ENCODE results near the gene AK3.

AK3 gene

GRCh38 chr9:4701526-4701925, 39.5 kb downstream of the AK3 start:
- no peak for DNase-seq

DNA sequence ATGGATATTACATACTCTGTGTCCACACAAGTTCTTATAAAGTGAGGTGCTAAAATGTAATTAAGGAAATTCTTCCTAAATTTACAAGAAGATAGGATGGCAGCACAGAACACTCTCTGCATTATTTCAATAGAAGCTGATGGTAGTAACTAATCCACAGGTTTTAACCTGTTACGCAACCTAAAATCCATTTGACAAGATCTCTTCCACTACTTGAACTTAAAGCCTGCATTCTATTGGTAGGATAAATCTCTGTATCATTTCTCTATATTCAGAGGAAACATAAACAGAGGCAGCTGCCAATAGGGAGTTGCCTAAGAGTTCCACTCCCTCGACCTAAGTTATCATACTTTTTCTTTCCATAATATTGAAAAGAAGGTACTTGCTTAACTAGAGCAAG, 40.1 kb downstream of the AK3 start:
- no peak for DNase-seq

DNA sequence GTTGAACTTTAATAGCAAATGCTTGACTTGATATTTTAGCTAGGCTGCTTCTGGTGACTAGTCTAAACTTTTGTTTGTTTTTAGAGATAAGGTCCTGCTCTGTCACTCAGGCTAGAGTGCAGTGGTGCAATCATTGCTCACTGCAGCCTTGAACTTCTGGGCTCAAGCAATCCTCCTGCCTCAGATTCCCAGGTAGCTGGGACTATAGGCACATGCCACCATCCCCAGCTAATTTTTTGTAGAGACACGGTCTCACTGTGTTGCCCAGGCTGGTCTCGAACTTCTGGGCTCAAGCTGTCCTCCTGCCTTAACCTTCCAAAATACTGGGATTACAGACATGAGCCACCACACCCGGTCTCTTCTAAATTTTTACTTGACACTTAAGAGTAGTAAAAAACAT, 40.9 kb downstream of the AK3 start:
- DNase-seq, result peak; percentile 35

DNA sequence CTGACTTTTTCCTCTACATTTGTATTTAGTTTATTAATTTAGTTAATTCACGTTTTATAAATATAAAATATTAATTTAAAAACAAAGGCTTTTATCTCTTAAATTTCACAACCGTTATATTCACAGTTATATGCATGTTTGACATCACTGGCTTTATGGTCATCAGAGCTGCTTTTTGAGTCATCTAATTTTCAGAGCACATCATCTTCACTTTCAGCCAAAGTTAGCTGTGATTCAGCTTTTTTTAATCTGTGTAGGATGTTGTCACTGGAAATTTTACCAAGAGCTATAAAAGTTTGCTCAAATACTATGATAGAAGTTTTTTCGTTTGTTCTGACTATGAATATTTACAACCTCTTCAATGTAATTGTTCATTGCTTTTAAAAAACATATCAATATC, 49.2 kb downstream of the AK3 start:
- no peak for DNase-seq

GRCh38 chr9:4690144-4690543, 50.9 kb downstream of the AK3 start:
- no peak for DNase-seq

DNA sequence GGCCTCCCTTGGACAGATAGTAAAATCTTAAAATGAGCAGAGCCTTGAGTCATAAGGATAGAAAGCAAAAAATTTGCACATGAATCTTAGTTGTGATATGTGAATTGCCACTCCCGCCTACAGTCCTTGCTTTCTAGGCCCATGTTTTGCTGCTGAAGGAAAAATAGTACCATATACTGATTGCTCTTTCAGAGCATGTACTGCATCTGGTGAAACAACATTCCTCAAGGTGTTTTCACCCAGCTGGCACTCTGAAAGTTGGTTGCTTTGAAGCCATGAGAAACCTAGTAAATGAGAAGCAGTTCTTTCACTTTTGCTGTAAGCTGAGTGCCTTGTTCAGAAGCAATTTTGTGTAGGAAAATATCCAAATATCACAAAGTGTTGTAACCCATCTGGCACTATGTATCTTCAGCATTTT, 51.3 kb downstream of the AK3 start:
- peak; percentile 23 for DNase-seq

DNA sequence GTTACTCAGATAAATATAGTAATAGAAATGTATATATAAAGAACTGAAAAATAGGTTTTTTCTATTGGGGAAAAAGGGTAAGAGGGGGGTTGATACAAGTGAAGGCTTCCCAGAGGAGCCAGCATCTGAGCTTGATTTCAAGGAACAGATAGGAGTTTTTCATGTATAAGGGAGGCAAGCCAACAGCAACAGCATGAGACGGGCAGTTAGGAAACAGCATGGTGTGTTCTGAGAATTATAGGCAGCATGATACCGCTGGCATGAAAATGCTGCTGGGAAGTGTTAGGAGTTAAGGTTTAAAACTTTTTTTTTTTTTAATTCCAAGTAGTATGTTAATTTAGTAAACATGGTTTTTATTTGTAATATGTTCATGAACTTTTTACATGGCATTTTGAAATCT, 52.0 kb downstream of the AK3 start:
- DNase-seq, result peak; percentile 42

GRCh38 chr9:4686584-4686983, 54.4 kb downstream of the AK3 start:
- no peak for DNase-seq

DNA sequence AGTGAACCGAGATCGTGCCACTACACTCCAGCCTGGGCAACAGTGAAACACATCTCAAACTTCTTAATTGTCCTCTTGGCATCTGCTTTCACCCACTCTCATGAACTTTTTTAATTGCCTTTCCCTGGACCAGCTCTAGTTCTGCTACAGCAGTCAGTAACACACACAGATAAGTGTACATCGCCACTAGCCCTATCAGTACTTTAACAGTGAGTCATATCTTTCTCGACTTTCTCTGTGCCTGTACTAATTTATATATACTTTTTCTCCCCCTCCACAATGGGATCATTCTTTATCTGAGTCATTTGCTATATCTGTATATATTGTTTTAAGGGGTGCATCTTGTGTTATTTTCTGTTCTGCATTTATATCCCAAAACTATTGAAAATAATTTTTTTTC, 54.9 kb downstream of the AK3 start:
- DNase-seq, result peak; percentile 73

DNA sequence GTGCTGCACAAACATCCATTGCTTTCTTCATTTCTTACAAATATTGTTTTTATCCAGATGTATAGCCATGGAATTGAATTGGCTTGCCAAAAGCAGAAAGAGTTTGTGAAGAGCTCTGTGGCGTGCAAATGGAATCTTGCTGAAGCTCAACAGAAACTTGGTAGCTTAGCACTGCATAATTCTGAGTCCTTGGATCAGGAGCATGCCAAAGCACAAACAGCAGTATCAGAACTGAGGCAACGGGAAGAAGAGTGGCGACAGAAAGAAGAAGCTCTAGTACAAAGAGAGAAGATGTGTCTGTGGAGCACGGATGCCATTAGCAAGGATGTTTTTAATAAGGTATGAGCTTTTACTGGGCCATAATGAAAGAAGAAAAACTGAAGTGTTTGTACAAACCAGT, 56.2 kb downstream of the AK3 start:
- no peak for DNase-seq

GRCh38 chr9:4680750-4681149, 60.3 kb downstream of the AK3 start:
- peak; percentile 41 for DNase-seq

GRCh38 chr9:4680173-4680525, 60.9 kb downstream of the AK3 start:
- peak; percentile 24 for DNase-seq

GRCh38 chr9:4679268-4680172, 61.5 kb downstream of the AK3 start, which contains the start of gene CDC37L1:
CDC37L1 (plus strand) TSS chr9:4679569; CDS start chr9:4679768, 199 bp downstream.
- peak; percentile 97 for DNase-seq

GRCh38 chr9:4678679-4679267, 62.2 kb downstream of the AK3 start:
- peak; percentile 78 for DNase-seq

DNA sequence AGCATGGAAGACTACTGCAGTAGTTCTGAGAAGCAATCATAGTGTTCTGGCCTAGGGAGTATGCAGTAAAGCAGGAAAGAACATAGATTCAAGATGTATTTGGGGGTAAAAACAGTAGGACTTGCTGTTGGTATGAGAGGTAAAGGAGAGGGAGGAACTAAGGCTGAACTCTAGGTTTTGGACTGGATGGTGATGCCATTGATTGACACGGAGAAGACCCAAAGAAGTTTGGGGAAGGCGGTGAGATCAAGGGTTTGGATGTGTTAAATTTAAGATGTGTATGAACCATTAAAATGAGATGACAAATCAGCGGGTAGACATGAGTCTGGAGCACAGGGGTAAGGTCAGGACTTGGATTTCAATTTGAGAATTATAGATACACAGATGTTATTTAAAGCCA, 63.6 kb downstream of the AK3 start:
- DNase-seq, result no peak

DNA sequence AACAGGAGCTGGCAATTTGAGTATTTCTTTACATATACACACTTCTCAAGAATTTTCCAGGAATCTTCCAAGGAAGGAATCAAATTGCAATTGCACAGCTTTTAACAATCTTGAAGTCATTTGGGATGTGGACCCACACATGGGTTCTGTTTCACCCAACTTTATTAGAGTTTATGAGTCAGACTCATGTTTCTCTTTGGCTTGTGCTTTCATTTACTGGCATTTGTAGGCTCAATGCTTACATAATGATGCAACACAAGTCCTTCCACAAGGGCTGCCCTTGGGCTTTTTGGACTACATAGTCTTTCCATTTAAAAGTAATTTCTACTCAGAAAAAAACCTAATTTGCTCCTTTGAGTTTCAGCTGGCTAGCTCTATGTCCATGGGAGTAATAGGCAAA, 66.2 kb downstream of the AK3 start:
- DNase-seq, result no peak

DNA sequence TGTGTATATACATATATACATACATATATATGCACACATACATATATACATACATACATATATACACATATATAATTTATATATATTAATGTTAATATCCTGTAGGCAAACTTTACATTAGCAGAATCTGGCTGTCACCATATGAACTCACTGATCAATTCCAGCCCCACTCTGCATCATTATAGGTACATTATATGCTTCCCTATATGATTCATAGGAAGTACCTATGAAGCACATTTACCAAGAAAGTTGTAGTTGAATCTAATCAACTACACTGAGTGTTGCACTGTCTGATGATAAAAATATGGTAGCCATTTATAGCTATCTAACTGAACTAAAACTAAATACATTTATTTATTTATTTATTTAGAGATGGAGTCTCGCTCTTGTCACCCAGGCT, 69.3 kb downstream of the AK3 start:
- DNase-seq, result no peak

DNA sequence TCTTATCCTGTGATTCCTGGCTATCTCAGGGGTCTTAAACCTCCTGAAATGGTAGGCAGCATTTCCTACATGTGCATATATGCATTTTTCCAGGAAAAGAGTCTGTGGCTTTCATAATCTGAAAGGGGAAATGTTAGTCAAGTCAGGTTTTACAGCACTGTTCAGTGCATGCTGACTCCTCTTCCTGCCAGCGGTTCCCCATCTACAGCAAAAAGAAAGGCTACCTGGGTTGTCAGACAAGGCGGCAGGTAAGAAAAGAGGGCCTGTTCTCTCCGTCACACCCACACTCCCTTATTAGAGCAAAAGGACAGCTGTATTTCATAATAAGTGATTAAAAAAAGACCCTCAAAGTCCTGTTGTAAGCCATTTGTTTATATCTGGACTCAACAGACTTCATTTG, 70.4 kb downstream of the AK3 start:
- peak; percentile 25 for DNase-seq

DNA sequence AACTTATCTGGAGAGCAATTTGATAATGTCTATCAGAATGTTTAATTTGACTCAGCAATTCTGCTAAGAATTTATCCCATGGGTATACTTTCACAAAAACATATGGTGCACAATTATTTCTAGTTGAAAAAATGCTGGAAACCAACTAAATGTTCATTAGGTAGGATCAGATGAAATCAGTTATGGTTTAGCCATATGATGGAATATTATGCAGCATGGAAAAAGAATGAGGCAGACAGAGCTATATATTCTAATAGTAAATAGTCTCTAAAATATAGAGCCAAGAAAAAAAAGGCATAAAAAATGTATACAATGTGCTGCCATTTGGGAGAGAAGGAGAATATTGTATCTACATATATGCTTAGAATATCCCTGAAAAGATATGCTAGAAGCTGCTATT, 71.1 kb downstream of the AK3 start:
- no peak for DNase-seq

- no peak for DNase-seq
Measured at GRCh38 chr9:4668604-4669003, 72.4 kb downstream of the AK3 start.

GRCh38 chr9:4667681-4668080, 73.3 kb downstream of the AK3 start:
- DNase-seq, result no peak

GRCh38 chr9:4666042-4666699, 74.8 kb downstream of the AK3 start, which contains the start of gene SPATA6L:
SPATA6L (minus strand) TSS chr9:4666480; CDS start chr9:4666250, 230 bp downstream.
- DNase-seq, result peak; percentile 77

GRCh38 chr9:4665357-4665756, 75.6 kb downstream of the AK3 start:
- DNase-seq, result no peak

DNA sequence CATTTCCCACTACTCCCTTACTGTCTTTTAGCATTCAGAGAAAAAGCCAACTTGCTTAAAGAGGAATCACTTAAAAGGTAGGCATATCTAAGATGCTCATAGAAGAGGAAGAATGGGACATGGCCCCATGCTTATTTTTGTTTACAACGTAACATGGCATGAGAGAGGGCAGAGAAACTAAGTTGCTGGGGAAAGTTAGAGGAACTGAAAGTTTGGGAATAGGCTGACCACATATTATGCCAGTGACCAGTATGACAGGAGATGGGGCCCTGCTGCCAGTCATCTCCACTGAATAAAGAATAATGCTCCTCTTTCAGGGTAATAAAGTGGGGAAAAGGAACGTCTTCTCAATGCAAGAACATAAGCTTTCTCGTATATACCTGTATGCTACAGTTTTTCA, 77.0 kb downstream of the AK3 start:
- DNase-seq, result no peak

All from hematopoietic multipotent progenitor cell treated with erythropoietin and hydrocortisone succinate and interleukin-3 and kit ligand, for 6 days (in vitro differentiated cells).